NCI-H446 treated with DMSO at 0.1 percent for 48 hours (cell line): ENCODE measurements around the gene LRRTM4.
"Not testable (repeated sequence)": the region's sequence is repeated elsewhere in the genome, so short reads cannot be mapped to it uniquely, and the experiment has no call there.

ENCODE experiments used
- DNase-seq: peaks from one replicate; lab custom pipeline; 2025; lab: John Stamatoyannopoulos, UW

The LRRTM4 gene

GRCh38 chr2:76861708-76862107, 660.5 kb downstream of the LRRTM4 start:
- DNase-seq, result no peak

GRCh38 chr2:76851000-76851399, 671.2 kb downstream of the LRRTM4 start:
- no peak for DNase-seq

GRCh38 chr2:76849086-76849485, 673.1 kb downstream of the LRRTM4 start:
- no peak for DNase-seq

- no peak for DNase-seq
These were observed 682.4 kb downstream of the LRRTM4 start for GRCh38 chr2:76839826-76840225.

GRCh38 chr2:76829374-76830234, 692.6 kb downstream of the LRRTM4 start:
- no peak for DNase-seq

GRCh38 chr2:76826691-76827090, 695.5 kb downstream of the LRRTM4 start:
- no peak for DNase-seq

- DNase-seq, result no peak
These were observed 696.8 kb downstream of the LRRTM4 start for GRCh38 chr2:76825140-76825970.

GRCh38 chr2:76821731-76822130, 700.4 kb downstream of the LRRTM4 start:
- no peak for DNase-seq

GRCh38 chr2:76813084-76813483, 709.1 kb downstream of the LRRTM4 start:
- no peak for DNase-seq

- no peak for DNase-seq
These were observed 710.0 kb downstream of the LRRTM4 start for GRCh38 chr2:76812156-76812555.

GRCh38 chr2:76809136-76809535, 713.0 kb downstream of the LRRTM4 start:
- no peak for DNase-seq

- DNase-seq, result no peak
These were observed 713.4 kb downstream of the LRRTM4 start for GRCh38 chr2:76808732-76809131.

- no peak for DNase-seq
These were observed 728.4 kb downstream of the LRRTM4 start for GRCh38 chr2:76793647-76794334.

- DNase-seq, result not testable (repeated sequence)
These were observed 740.9 kb downstream of the LRRTM4 start for GRCh38 chr2:76781313-76781712.

- DNase-seq, result no peak
These were observed 758.9 kb downstream of the LRRTM4 start for GRCh38 chr2:76763276-76763675.

GRCh38 chr2:76760367-76760704, 761.8 kb downstream of the LRRTM4 start:
- DNase-seq, result no peak

- DNase-seq, result no peak
These were observed 762.4 kb downstream of the LRRTM4 start for GRCh38 chr2:76759634-76760366.

- DNase-seq, result no peak
These were observed 769.7 kb downstream of the LRRTM4 start for GRCh38 chr2:76752506-76752905.

GRCh38 chr2:76749858-76750257, 772.3 kb downstream of the LRRTM4 start:
- DNase-seq, result no peak

- no peak for DNase-seq
These were observed 773.4 kb downstream of the LRRTM4 start for GRCh38 chr2:76748581-76749296.

GRCh38 chr2:76745605-76746004, 776.6 kb downstream of the LRRTM4 start:
- no peak for DNase-seq
